Superior temporal gyrus (tissue), 1 donor: ENCODE results near the gene RNU2-1.
"Not testable (repeated sequence)": the region's sequence is repeated elsewhere in the genome, so short reads cannot be mapped to it uniquely, and the experiment has no call there.

Source experiments
- DNase-seq: peaks from one replicate; pipeline ENCODE4 v3.0.0-alpha.2; 2016; ENCODE audit errors: extremely low spot score

RNU2-1 gene

DNA sequence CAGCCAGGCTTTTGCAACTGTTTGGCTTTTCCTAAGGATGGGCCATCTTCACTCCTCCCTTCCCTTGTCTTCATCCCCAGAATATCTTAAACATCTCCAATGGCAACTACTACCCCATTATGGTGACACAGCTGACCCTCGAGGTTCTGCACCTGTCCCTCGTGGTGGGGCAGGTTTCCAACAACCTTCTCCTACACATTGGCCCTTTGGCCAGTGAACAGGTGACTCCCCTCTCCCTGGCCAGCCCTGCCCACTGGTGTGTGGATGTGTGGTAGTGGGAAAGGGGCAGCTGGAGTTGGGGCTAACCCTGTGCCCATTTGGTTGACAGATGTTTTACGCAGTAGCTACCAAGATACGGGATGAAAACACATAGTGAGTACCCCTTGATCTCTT lies 17.4 kb downstream of the RNU2-1 start:
- DNase-seq, result no peak

- no peak for DNase-seq
Observed at GRCh38 chr17:43215341-43215740, 18.4 kb downstream of the RNU2-1 start.

GRCh38 chr17:43213545-43213944 lies 20.2 kb downstream of the RNU2-1 start:
- no peak for DNase-seq

DNA sequence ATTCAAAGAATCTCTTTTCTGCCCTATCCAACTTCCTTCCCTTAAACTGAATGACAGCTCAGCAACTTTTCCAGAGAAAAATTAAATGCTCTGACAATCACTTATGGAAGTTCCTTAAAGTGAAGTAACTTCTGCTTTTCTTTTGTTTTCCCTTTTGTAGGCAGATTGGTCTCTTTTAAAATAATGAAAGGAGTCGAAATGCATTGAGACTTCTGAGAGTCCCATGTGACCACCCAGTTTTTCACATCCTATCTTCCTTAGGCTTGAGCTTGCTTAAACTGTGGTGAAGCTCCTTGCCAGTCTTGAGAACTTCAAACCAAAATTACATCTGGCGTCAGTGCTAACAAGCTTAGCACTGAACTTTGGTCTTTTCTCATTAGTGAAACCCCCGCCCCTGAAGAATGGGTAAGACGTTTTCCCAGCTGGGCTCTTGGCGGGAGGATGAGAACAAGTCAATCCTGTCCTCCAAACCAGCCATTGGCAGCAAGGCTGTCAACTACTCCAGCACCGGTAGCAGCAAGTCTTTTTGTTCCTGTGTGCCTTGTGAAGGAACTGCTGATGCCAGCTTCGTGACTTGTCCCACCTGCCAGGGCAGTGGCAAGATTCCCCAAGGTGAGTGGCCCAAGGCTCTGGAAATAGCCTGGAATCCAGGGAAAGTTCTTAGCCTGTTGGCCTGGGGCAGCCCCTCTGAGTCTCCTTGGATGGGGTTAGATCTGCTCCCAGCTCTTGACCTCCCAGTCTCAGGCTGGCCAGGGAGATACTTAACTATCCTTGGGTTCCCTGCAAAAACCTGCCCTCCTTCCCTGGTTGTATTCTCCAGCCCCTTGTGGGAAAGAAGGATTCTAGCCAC lies 20.9 kb downstream of the RNU2-1 start:
- no peak for DNase-seq

- DNase-seq, result no peak
Observed at GRCh38 chr17:43211480-43212402, 22.0 kb downstream of the RNU2-1 start, which contains the start of gene TMEM106A. TSS of gene TMEM106A (plus strand) at chr17:43211875. CDS start at chr17:43213042, 1,167 bp downstream.

GRCh38 chr17:43211123-43211479 lies 22.7 kb downstream of the RNU2-1 start:
- DNase-seq, result no peak

DNA sequence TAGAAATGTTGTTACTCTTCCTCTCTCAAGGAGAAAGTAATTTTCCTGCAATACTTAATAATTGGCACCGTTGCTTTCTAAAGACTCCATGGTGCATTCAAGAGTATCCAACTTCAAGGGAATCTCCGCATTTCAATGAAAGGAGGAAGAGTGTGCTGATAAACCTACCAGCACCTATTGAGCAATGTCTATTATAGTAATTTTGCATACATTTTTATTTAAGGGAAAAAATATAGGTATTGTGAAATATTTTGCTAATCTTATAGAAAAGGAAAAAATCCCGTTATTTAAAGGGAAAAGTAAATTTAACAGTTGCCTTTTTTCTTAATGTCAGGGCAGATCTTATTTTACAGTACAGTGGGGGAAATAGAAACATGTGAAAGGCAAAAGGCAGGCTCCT lies 23.2 kb downstream of the RNU2-1 start:
- no peak for DNase-seq

- not testable (repeated sequence) for DNase-seq
Observed at GRCh38 chr17:43203013-43203412, 30.8 kb downstream of the RNU2-1 start.

DNA sequence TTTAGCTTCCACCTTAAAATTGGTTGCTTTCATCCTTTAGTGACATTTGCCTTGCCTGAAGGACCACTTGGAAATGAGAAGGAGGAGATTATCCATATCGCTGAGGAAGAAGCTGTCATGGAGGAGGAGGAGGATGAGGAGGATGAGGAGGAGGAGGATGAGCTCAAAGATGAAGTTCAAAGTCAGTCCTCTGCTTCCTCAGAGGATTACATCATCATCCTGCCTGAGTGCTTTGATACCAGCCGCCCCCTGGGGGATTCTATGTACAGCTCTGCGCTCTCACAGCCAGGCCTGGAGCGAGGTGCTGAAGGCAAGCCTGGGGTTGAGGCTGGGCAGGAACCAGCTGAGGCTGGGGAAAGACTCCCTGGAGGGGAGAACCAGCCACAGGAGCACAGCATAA lies 33.6 kb downstream of the RNU2-1 start:
- no peak for DNase-seq

- no peak for DNase-seq
Observed at GRCh38 chr17:43199633-43200032, 34.1 kb downstream of the RNU2-1 start.

DNA sequence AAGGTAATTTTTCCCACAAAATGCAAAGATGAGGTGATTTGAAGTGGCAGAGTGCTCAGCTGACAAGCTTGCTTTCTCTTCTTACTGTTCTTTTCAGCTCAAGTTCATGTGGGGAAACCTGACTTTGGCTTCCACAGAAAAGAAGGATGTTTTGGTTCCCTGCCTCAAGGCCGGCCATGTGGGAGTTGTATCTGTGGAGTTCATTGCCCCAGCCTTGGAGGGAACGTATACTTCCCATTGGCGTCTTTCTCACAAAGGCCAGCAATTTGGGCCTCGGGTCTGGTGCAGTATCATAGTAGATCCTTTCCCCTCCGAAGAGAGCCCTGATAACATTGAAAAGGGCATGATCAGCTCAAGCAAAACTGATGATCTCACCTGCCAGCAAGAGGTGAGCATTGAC lies 40.5 kb downstream of the RNU2-1 start:
- DNase-seq, result no peak

DNA sequence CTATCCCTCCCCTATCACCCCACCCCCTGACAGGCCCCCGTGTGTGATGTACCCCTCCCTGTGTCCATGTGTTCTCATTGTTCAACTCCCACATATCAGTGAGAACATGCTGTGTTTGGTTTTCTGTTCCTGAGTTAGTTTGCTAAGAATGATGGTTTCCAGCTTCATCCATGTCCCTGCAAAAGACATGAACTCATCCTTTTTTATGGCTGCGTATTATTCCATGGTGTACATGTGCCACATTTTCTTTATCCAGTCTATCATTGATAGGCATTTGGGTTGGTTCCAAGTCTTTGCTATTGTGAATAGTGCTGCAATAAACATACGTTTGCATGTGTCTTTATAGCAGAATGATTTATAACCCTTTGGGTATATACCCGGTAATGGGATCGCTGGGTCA lies 47.1 kb downstream of the RNU2-1 start:
- DNase-seq, result not testable (repeated sequence)

- no peak for DNase-seq
Observed at GRCh38 chr17:43183921-43184320, 49.9 kb downstream of the RNU2-1 start.
